ENCODE measurements around the gene OR10C1.

The OR10C1 gene

DNA sequence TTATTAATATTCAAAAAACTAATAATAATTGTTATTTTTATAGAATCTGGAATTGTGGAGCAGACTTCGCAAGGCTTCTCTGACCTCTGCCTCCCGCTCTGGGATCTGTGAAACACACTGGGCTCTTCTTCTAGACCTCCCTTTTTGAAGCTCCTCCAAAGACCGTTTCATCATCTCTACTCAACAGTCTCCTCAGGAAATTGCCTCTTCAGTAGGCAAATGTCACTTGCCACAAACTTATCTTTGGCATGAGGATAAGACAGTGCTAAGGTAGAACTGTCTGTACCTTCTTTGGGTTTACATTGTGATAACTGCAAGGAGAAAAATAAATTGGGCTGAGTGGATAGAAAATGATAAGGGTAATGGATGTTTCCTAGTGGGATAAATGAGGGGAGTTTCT lies 50.9 kb downstream of the OR10C1 start:
- ATAC-seq, result no peak

DNA sequence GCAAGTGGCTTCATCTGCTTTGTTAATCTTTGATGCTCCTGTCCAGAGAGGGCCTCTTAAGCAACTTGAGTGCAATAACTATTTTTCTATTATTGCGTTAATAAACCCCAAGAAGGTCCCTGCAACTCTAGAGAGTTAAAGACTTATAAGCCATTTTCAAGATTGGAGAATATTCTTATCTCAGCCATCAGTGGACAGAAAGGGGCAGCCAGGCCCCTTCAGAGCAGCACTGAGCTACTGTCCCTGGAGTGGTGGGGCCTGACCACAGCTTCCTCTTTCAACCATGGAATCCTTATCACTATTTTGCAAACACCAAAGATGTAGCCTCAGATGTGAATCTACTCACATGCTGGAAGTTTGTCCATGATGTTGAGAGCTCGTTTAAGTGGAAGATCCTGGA lies 51.4 kb downstream of the OR10C1 start:
- no peak for ATAC-seq
- H3K4me3 Mint-ChIP-seq, result no peak overlapping the region
- no peaks in the 10 kb centered on the region for H3K9me3 Mint-ChIP-seq
- H3K36me3 Mint-ChIP-seq, result no peaks in the 10 kb centered on the region
- no peak overlapping the region for H3K27ac Mint-ChIP-seq
- no peaks in the 10 kb centered on the region for H3K4me1 Mint-ChIP-seq
- H3K27me3 Mint-ChIP-seq, result peaks cover 30% of the 10 kb centered on the region

More for the DNA sequence above, 50.9 kb downstream of the OR10C1 start:
- Mint-ChIP-seq H3K9me3 (no peaks in the 10 kb centered on the region), H3K27ac (no peak overlapping the region), H3K4me1 (no peaks in the 10 kb centered on the region), H3K4me3 (no peak overlapping the region), H3K36me3 (no peaks in the 10 kb centered on the region), H3K27me3 (peaks cover 26% of the 10 kb centered on the region)
